Smooth muscle cell (in vitro differentiated cells): ENCODE data around the gene SSBP3. TPM values are rescaled to one million over a fixed set of nuclear protein-coding genes. Genes with fewer than 3 reads are reported as not detected.

Experiments
- DNase-seq: peaks from one replicate; lab custom pipeline; 2025; ENCODE audit not compliant: unreplicated experiment; lab: John Stamatoyannopoulos, UW
- H2AFZ ChIP-seq: fragments of 200-600 bp; sonication (generic); 2 replicates; pipeline ENCODE4 v1.6.0; 2016; ENCODE audit warnings: antibody characterized with exemption, low read depth, mild to moderate bottlenecking
- H3F3A ChIP-seq: fragments of 200-600 bp; sonication (generic); 2 replicates; pipeline ENCODE4 v1.6.0; 2017; ENCODE audit warnings: antibody characterized with exemption, low read depth
- H3K27ac ChIP-seq: fragments of 200-600 bp; sonication (generic); 2 replicates; pipeline ENCODE4 v1.5.1; 2016; ENCODE audit warnings: low read depth, mild to moderate bottlenecking
- H3K27me3 ChIP-seq: fragments of 200-600 bp; sonication (generic); 2 replicates; pipeline ENCODE4 v1.6.1; 2016; ENCODE audit warnings: low read depth, mild to moderate bottlenecking
- H3K36me3 ChIP-seq: fragments of 200-600 bp; sonication (generic); 2 replicates; pipeline ENCODE4 v1.5.1; 2016; ENCODE audit warnings: low read depth
- H3K4me1 ChIP-seq: fragments of 200-600 bp; sonication (generic); 2 replicates; pipeline ENCODE4 v1.5.1; 2016; ENCODE audit warnings: low read depth
- H3K4me2 ChIP-seq: fragments of 200-600 bp; sonication (generic); 2 replicates; pipeline ENCODE4 v1.6.0; 2016; ENCODE audit warnings: mild to moderate bottlenecking
- H3K4me3 ChIP-seq: fragments of 200-600 bp; sonication (generic); 2 replicates; pipeline ENCODE4 v1.5.1; 2016; ENCODE audit warnings: mild to moderate bottlenecking
- H3K79me2 ChIP-seq: fragments of 200-600 bp; sonication (generic); 2 replicates; pipeline ENCODE4 v1.6.0; 2016; ENCODE audit warnings: low read depth, mild to moderate bottlenecking
- H3K9ac ChIP-seq: fragments of 200-600 bp; sonication (generic); 2 replicates; pipeline ENCODE4 v1.6.0; 2016; ENCODE audit warnings: low read depth
- H3K9me3 ChIP-seq: fragments of 200-600 bp; sonication (generic); replicated peaks from 2 replicates; pipeline ENCODE4 v1.5.1; 2016; ENCODE audit warnings: low read depth
- H4K20me1 ChIP-seq: fragments of 200-600 bp; sonication (generic); 2 replicates; pipeline ENCODE4 v1.6.0; 2016; ENCODE audit warnings: low read depth
- CTCF ChIP-seq: fragments of 200-600 bp; sonication (generic); IDR thresholded peaks from 2 replicates; pipeline ENCODE4 v1.5.1; 2017; ENCODE audit warnings: borderline replicate concordance, mild to moderate bottlenecking, antibody characterized with exemption; ENCODE audit not compliant: insufficient read depth, poor library complexity, severe bottlenecking
- WGBS: methylation state at CpG from one replicate; pipeline ENCODE4 v1.1.7; 2016; ENCODE audit warnings: low lambda C conversion rate; 5-methylcytosine and 5-hydroxymethylcytosine counted together
- polyA plus RNA-seq: library from polyadenylated mRNA; unstranded; fragments of >200 nt; fragmentation: Nextera tagmentation; extraction: Ambion mirVana; gene quantifications from 2 replicates; pipeline ENCODE4 v1.2.1, GENCODE V29; 2016
- total RNA-seq: library from RNA; depleted of rRNA; stranded (reverse); fragments of >200 nt; gene quantifications from 2 replicates; pipeline ENCODE4 v1.2.3, GENCODE V29; 2014

SSBP3 gene
- total and polyA plus RNA-seq, 2 experiments from 2014 or later: 26.5 to 30.1 TPM

- WGBS: 95% methylated on average over 10 of the region's 10 CpGs
- H3K79me2 ChIP-seq: peaks cover 84% of the 10 kb centered on the region
- H4K20me1 ChIP-seq: peaks cover 98% of the 10 kb centered on the region
Measured at GRCh38 chr1:54364995-54365394, 41.2 kb downstream of the SSBP3 start.

GRCh38 chr1:54364582-54364981 lies 41.6 kb downstream of the SSBP3 start:
- Histone ChIP-seq H2AFZ (no peak overlapping the region), H3K79me2 (peaks cover 84% of the 10 kb centered on the region), H3F3A (no peaks in the 10 kb centered on the region), H4K20me1 (peaks cover 98% of the 10 kb centered on the region), H3K27ac (no peak overlapping the region), H3K4me3 (no peak overlapping the region), H3K4me1 (peaks cover 10% of the 10 kb centered on the region), H3K4me2 (no peak overlapping the region), H3K36me3 (no peaks in the 10 kb centered on the region), H3K9ac (no peak overlapping the region), H3K27me3 (no peaks in the 10 kb centered on the region), H3K9me3 (no peaks in the 10 kb centered on the region)
- DNase-seq: no peak
- WGBS: 91% methylated on average over 5 of the region's 5 CpGs
- no peak for TF ChIP-seq CTCF

More at GRCh38 chr1:54364995-54365394, 41.2 kb downstream of the SSBP3 start:
- Histone ChIP-seq H3F3A (no peaks in the 10 kb centered on the region), H2AFZ (no peak overlapping the region), H3K9ac (no peak overlapping the region), H3K4me1 (peaks cover 10% of the 10 kb centered on the region), H3K27ac (no peak overlapping the region), H3K27me3 (no peaks in the 10 kb centered on the region), H3K4me3 (no peak overlapping the region), H3K9me3 (no peaks in the 10 kb centered on the region), H3K4me2 (no peak overlapping the region), H3K36me3 (no peaks in the 10 kb centered on the region)
- no peak for TF ChIP-seq CTCF
- no peak for DNase-seq

- no peak for DNase-seq
- no peak overlapping the region for H2AFZ ChIP-seq
- H3K27ac ChIP-seq: no peak overlapping the region
- H3K27me3 ChIP-seq: no peaks in the 10 kb centered on the region
- no peak overlapping the region for H3K9ac ChIP-seq
- H3K9me3 ChIP-seq: no peaks in the 10 kb centered on the region
- H4K20me1 ChIP-seq: peaks cover 98% of the 10 kb centered on the region
- H3F3A ChIP-seq: no peaks in the 10 kb centered on the region
- no peak overlapping the region for H3K4me3 ChIP-seq
- peaks cover 85% of the 10 kb centered on the region for H3K79me2 ChIP-seq
- no peak overlapping the region for H3K4me2 ChIP-seq
- no peaks in the 10 kb centered on the region for H3K36me3 ChIP-seq
- TF ChIP-seq CTCF: no peak
- H3K4me1 ChIP-seq: peaks cover 10% of the 10 kb centered on the region
Measured at GRCh38 chr1:54363925-54364324, 42.3 kb downstream of the SSBP3 start.

GRCh38 chr1:54362881-54363340 lies 43.3 kb downstream of the SSBP3 start:
- no peak for TF ChIP-seq CTCF
- Histone ChIP-seq H3K9me3 (no peaks in the 10 kb centered on the region), H3K79me2 (peaks cover 80% of the 10 kb centered on the region), H3K9ac (no peak overlapping the region), H2AFZ (no peak overlapping the region), H3K36me3 (no peaks in the 10 kb centered on the region), H3K27me3 (no peaks in the 10 kb centered on the region), H3K27ac (no peak overlapping the region), H3F3A (no peaks in the 10 kb centered on the region), H3K4me2 (no peak overlapping the region), H3K4me1 (peaks cover 10% of the 10 kb centered on the region), H3K4me3 (no peak overlapping the region), H4K20me1 (peaks cover 98% of the 10 kb centered on the region)
- DNase-seq: no peak
- WGBS: 72% methylated on average over 2 of the region's 2 CpGs
